Measurements from ENCODE around the gene MSANTD2. TPM values are rescaled to one million over a fixed set of nuclear protein-coding genes. Genes with fewer than 3 reads are reported as not detected.

The MSANTD2 gene
- total RNA-seq, 4 donors from 2014 or later = 19.8 to 32.8 (median 23.5) TPM

DNA sequence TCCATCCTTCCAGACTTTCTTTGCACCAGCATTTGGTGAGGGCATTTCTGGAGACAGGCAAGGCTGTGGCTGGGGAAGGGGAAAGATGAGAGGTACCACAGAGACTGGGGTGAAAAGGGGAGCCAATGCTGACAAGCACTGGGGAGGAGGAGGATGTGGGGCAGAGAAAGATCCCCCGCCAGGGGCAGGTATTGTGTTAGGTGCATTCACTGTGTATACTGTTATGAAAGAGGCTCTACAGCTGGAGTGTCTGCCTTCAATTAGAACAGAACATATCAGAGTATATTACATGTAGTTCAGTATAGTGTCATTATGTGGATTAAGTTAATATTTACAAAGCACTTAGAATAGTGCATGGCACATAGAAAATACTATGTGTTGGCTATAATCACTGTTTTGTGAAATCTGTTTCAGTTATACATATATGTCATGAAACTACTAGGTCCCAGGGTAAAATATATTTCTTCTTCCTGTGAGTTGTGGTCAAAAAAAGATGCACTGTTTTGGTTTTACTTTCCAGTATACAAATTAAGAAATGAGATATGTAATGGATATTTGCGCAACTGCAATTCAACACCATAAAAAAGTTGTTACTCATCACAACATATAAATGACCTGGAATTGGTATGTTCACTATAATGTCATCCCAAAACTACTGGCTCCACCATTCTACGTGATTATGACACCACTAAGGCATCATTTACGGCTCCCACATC, 8.4 kb downstream of the MSANTD2 start:
- no peaks in the 10 kb centered on the region for H3K9me3 ChIP-seq
- no peak overlapping the region for H3K4me3 ChIP-seq
- DNase-seq (ENCODE audit: low spot score in 2 of 2) = no peak
- H3K4me1 ChIP-seq = peaks cover 0 to 22% (median 0%) of the 10 kb centered on the region in 4 donors
- H3K27ac ChIP-seq = no peak overlapping the region
- H3K36me3 ChIP-seq = no peaks in the 10 kb centered on the region
- TF ChIP-seq POLR2A (IDR thresholded peaks at IDR 0.05) = no peak
- TF ChIP-seq, protein P1, sequence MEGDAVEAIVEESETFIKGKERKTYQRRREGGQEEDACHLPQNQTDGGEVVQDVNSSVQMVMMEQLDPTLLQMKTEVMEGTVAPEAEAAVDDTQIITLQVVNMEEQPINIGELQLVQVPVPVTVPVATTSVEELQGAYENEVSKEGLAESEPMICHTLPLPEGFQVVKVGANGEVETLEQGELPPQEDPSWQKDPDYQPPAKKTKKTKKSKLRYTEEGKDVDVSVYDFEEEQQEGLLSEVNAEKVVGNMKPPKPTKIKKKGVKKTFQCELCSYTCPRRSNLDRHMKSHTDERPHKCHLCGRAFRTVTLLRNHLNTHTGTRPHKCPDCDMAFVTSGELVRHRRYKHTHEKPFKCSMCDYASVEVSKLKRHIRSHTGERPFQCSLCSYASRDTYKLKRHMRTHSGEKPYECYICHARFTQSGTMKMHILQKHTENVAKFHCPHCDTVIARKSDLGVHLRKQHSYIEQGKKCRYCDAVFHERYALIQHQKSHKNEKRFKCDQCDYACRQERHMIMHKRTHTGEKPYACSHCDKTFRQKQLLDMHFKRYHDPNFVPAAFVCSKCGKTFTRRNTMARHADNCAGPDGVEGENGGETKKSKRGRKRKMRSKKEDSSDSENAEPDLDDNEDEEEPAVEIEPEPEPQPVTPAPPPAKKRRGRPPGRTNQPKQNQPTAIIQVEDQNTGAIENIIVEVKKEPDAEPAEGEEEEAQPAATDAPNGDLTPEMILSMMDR (IDR thresholded peaks at IDR 0.05) = no peak
- no peak for TF ChIP-seq EP300 (IDR thresholded peaks at IDR 0.05)
- no peaks in the 10 kb centered on the region for H3K27me3 ChIP-seq
- WGBS, 2 donors = 84 to 93% methylated on average over 4 of the region's 4 CpGs

DNA sequence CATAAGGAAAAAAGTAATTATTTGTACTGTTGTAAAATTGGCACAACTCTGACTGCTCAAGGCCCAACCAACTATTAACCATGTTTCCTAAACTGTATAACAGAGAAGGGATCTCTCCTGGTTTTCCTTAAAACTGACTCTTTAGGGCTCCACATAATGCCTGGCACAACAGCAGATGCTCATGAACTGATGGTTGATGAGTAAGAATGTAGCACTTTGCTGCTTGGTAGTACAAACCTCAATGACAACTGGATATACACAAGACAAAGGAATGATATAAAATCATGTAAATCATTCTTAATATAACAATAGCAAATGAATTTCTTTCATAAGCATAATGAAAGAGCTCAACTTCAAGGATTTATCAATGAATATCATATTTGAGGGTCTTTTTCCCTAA, 11.7 kb downstream of the MSANTD2 start:
- Histone ChIP-seq H3K4me3 (no peak overlapping the region), H3K27me3 (no peaks in the 10 kb centered on the region), H3K4me1 (peaks cover 0 to 8% (median 0%) of the 10 kb centered on the region in 4 donors), H3K9me3 (no peaks in the 10 kb centered on the region), H3K27ac (no peak overlapping the region), H3K36me3 (no peaks in the 10 kb centered on the region)
- TF ChIP-seq POLR2A (IDR thresholded peaks at IDR 0.05) (no peak), EP300 (IDR thresholded peaks at IDR 0.05) (no peak)
- TF ChIP-seq, protein P1 (IDR thresholded peaks at IDR 0.05) = no peak
- DNase-seq (ENCODE audit: low spot score in 2 of 2) = no peak

DNA sequence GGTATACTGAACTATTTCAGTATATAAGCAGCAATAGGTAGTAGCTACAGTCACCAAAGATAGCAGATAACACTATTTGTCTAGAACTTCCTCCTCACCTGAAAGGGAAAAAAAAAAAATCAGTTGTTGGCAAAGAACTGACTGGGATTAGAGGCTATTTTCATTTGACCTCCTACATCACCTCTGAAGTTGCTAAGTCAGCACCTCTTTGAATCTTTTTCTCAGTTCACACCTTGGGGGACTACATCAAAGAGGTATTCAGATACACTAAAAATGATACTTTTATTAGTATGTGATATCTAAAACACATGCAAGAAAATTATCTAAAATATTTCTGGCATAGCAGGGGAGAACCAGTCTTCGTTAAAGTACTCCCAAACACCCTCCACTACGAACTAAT, 16.2 kb downstream of the MSANTD2 start:
- TF ChIP-seq, protein P1 (IDR thresholded peaks at IDR 0.05) = no peak
- no peak for TF ChIP-seq POLR2A (IDR thresholded peaks at IDR 0.05)
- TF ChIP-seq EP300 (IDR thresholded peaks at IDR 0.05) = no peak
- Histone ChIP-seq H3K4me1 (no peaks in the 10 kb centered on the region), H3K27me3 (no peaks in the 10 kb centered on the region), H3K9me3 (no peaks in the 10 kb centered on the region), H3K4me3 (no peak overlapping the region), H3K36me3 (peaks cover 0 to 4% (median 0%) of the 10 kb centered on the region in 3 donors), H3K27ac (no peak overlapping the region)
- 93% methylated on average over 2 of the region's 2 CpGs for WGBS, 2 donors
- no peak for DNase-seq (ENCODE audit: low spot score in 2 of 2)

DNA sequence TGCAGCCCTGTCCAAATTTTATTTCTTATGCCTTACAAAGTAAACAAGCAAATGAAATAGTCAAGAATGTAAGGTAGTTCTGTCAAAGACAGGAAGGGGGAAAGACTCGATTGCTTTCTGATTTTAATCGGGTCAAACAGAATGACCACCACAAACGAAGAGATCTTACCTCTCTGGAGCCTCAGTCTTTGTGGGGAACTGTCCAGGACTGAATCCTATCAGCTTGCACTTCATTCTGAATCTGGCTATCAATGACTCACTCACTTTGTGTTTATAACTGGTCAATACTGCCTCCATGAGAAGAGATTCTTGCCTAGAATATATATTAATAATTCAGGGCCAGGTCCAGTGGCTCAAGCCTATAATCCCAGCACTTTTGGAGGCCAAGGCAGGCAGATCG, 17.2 kb downstream of the MSANTD2 start:
- no peaks in the 10 kb centered on the region for H3K9me3 ChIP-seq
- no peak for DNase-seq (ENCODE audit: low spot score in 2 of 2)
- no peaks in the 10 kb centered on the region for H3K4me1 ChIP-seq
- TF ChIP-seq EP300 (IDR thresholded peaks at IDR 0.05) (no peak), POLR2A (IDR thresholded peaks at IDR 0.05) (no peak)
- peaks cover 0 to 11% (median 0%) of the 10 kb centered on the region in 3 donors for H3K36me3 ChIP-seq
- H3K27ac ChIP-seq = no peak overlapping the region
- no peak overlapping the region for H3K4me3 ChIP-seq
- WGBS, 2 donors = 92 to 93% methylated on average over 4 of the region's 4 CpGs
- H3K27me3 ChIP-seq = no peaks in the 10 kb centered on the region

DNA sequence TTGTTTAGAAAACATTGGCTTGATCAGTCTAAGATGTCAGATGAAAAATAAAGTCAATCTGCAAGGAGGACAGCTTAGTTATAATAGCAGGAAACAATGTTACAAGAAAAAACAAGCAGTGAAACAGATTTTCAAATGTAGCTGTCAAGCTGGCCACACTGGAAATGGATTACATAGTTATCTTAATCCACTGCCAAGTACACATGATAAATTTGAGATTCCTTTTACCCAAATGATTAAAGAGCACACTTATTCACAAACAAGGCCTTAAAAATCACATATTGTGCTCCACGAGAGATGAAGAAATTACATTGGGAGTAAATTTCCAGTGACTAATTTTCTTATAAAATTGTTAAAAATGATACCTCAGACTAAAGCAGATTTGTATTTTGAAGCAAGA, 20.6 kb downstream of the MSANTD2 start:
- no peak for TF ChIP-seq POLR2A (IDR thresholded peaks at IDR 0.05)
- no peak for TF ChIP-seq EP300 (IDR thresholded peaks at IDR 0.05)
- TF ChIP-seq, protein P1 (IDR thresholded peaks at IDR 0.05) = no peak
- no peaks in the 10 kb centered on the region for H3K27me3 ChIP-seq
- no peak overlapping the region for H3K4me3 ChIP-seq
- WGBS, 2 donors = 68 to 69% methylated on average over 1 of the region's 1 CpG
- no peak overlapping the region for H3K27ac ChIP-seq
- peaks cover 0 to 13% (median 0%) of the 10 kb centered on the region in 3 donors for H3K36me3 ChIP-seq
- DNase-seq (ENCODE audit: low spot score in 2 of 2) = no peak
- no peaks in the 10 kb centered on the region for H3K4me1 ChIP-seq
- H3K9me3 ChIP-seq = no peaks in the 10 kb centered on the region
